ENCODE data around the gene SLC5A7.

The SLC5A7 gene

DNA sequence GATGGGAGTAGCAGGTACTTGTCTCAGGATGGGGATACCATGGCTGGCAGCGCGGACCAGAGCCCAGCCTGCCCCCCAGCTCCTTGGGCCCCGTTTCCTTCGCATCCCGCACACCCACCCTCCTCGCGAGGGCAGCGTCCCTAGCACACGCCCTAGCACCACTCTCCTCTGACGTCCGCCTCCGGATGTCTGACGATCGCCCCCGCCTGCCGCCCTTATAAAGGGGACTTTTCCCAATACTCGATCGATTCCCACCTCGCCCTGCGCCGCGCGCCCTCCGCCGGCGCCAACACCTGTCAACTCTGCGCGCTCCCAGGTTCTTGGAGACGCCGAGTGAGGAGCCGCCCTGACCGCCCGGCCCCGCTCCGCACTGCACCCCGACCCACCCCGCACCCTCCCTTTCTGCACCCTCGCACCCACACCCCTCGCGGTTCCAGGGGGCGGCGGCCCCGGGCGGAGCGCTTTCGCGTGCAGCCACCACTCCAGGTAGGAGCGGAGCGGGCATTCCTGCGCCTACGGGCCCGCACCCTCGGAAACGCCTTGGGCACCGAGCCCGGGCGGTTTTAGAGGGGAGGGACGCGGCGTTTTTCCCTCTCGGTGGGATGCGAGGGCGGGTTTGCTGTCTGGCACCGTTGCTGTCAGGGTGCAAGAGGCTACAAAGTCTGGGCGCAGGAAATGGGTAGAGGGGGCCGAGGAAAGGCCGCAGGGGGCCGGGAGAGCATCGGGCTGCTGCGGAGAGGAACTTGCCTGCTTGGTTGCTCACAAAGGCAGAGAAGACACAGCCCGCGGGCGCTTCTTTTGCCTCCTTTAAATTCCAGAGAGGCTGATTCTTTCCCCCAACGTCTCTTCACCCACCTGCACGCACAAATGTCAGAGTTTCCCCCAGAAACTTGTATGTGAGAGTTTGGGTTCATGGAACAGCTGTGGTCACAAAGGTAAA is at the start of gene SLC5A7:
Gene SLC5A7, plus strand, starts transcription at position 247 of the 940 bp plus-strand sequence. CDS start 1,632 bp downstream, outside the sequence.
- DNase-seq = no peak

- DNase-seq = no peak
Measured at GRCh38 chr2:107961395-107961794, 24.9 kb upstream of the SLC5A7 start.

GRCh38 chr2:107964185-107964584 is 22.1 kb upstream of the SLC5A7 start:
- no peak for DNase-seq

DNA sequence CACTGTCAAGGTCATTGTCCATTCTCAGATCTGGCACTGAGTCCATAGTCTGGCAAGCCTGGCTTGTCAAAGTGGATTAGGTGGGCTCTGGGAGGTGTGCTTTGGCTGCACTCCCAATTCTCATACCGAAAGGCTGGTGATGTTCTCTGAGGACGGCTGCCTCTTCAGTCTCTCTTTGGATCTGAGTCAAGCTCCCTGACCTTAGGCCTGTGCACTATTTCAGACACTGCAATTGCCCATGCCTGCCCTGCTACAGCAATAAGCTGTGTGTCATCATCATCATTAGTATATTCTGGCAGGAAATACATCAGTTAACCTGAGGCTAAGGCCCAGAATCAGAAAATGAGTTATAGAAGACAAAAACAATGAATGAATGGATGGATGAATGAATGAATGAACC is 1.6 kb upstream of the SLC5A7 start:
- DNase-seq = no peak

DNA sequence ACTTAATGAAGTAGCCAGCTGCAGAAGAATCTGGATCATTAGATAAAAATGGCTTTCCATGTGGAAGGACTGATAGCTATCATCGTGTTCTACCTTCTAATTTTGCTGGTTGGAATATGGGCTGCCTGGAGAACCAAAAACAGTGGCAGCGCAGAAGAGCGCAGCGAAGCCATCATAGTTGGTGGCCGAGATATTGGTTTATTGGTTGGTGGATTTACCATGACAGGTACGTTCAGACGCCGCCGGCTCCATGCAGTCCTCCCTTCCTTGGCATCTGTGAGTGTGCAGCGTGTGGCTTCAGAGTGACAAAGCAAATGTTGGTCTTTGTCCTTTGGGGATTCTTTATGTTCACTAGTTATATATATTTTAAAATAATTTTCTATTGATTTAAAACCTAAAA is 1.8 kb downstream of the SLC5A7 start:
- no peak for DNase-seq

DNA sequence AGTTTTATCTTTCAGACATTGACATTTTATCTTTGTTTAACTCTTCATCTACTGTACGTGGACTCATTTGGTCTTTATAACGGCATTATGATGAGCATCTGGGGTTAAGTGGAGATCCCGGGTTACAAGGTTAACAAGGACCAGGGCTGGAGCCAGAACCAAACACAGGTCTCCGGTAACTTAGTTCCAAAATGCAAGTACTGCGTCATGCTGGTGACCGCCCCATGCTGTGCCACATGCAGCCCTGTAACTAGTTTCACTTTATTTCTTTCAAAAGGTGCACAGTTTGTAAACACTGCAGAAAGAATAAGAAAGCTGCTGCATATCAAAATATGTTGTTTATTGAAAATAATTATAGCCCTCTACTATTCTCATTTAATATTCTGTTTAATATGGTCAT is 3.1 kb downstream of the SLC5A7 start:
- no peak for DNase-seq

DNA sequence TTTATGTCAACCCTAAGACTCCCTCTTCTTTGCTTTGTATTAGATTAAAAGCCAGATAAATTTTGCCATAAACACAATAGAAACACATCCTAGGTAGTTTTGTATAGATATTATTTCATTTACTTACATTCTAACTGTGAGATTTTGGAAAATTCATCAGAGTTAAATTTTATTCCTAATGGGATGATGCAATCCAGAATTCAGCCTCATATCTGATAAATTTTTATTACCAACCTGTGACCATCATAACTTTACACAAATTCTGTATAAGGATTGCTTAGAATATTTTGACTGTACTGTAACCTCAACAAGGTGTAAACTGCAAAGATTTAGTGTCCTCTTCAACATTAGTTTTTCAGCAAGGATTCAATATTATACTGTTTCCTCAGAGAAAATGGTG is 4.4 kb downstream of the SLC5A7 start:
- DNase-seq = no peak

GRCh38 chr2:107992069-107992468 is 5.7 kb downstream of the SLC5A7 start:
- DNase-seq = no peak

- DNase-seq = no peak
Measured at GRCh38 chr2:107999158-107999557, 12.8 kb downstream of the SLC5A7 start.

DNA sequence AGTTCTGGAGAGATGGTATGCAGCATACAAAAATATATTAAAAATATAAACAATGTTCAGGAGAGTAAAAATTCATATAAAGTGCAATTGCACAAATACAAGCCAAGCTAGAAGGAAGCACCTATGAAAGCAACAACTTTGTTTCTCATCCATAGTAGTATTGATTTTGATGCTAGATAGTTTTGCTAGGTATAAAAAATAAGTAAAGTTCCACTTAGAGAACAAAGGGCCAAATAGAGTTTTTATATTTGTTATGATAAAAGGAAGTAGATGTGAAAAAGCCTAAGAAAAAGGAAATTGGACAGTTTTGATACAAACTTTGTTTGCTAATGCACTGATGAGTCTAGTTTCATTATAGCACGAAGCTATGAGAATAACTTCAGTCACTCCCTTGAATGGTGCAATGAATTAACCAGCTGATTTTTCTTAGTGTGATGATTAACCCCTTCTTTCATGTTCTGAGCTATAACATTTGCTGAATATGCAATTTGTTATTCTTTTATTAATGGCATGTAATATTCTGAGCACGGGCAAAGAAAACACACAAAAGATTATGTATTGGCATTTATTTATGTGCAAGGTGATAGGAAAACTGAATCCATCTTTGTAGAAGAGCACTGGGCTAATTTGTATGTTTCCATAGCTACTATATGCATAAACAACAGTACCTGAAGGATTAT is 24.7 kb downstream of the SLC5A7 start:
- no peak for DNase-seq

DNA sequence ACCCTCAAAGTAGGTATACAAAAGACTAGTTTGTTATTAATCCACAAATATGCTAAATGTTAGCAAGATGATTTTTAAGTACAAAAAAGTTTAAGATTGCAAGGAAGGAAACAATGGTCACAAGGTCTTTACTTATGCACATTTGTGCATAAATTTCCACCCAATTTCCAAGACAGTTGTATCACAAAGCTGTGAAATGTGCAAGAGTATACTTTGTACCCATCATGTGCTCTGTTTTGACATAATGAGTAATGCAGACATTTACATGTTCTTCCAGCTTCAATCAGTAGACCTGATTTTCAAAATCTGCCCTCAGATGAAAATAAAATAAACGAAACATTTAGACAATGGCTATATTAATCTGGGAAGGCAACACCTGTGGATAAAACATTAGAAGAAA is 27.0 kb downstream of the SLC5A7 start:
- no peak for DNase-seq

GRCh38 chr2:108022628-108023027 is 36.3 kb downstream of the SLC5A7 start:
- no peak for DNase-seq

DNA sequence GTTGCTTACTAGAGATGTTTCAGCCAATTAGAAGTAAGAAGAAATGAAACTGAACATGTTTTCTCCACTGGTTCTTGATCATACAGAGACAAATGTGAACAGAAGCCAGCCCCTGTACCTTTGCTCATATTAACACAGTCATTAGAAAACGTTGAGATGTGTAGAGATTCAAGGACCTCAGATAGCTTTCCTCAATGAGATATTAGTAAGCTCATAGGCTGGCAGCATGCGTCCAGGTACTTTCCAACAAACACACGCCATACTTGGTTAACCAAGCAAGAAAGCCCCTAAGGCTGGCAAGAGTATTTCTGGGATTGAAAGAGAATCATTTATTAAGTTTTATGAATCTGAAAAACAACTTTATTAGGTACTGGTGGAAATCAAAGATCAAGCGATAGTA is 37.5 kb downstream of the SLC5A7 start:
- no peak for DNase-seq

- DNase-seq = no peak
Measured at GRCh38 chr2:108026092-108026794, 39.9 kb downstream of the SLC5A7 start.

GRCh38 chr2:108029496-108029895 is 43.2 kb downstream of the SLC5A7 start:
- no peak for DNase-seq

- DNase-seq = no peak
Measured at GRCh38 chr2:108029912-108030311, 43.6 kb downstream of the SLC5A7 start.

DNA sequence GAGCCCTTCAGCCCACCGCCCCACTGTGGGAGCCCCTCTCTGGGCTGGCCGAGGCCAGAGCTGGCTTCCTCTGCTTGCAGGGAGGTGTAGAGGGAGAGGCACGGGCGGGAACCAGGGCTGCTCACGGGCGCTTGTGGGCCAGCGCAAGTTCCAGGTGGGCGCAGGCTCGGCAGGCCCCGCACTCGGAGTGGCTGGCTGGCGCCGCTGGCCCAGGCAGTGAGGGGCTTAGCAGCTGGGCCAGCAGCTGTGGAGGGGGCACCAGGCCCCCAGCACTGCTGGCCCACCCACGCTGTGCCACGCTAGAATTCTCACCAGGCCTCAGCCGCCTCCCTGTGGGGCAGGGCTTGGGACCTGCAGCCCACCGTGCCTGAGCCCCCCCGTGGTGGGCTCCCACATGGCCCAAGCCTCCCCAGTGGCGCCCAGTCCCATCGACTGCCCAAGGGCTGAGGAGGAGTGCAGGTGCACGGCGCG is 45.2 kb downstream of the SLC5A7 start:
- DNase-seq = no peak

- DNase-seq = no peak
Measured at GRCh38 chr2:108034843-108035242, 48.5 kb downstream of the SLC5A7 start.

- DNase-seq = no peak
Measured at GRCh38 chr2:108048752-108049151, 62.4 kb downstream of the SLC5A7 start.

DNA sequence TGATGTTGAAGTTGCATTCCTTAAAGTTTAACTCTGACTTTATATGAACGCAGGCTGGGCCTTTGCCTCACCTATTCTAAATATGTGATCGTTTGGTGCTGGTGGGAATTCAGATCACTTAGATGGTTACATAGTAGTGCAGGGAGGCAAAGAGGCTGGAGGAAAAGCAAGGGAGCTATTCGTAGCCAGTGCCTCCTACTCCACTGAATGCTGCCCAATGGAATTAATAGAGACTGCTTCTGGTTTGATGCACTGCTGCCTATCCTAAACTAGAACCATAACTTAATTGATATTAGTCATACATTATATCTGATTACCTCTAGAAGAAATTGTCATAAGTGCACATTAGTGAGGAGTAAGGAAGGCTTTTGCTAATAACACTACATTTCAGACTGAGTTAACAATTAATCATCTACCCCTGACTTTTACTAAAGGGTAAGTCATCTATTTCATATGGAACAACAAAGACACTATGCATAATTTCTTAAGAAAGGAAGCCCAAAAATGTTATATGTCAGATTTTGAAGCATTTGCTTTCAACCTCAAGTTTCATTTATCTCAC is 72.3 kb downstream of the SLC5A7 start:
- DNase-seq = no peak

DNA sequence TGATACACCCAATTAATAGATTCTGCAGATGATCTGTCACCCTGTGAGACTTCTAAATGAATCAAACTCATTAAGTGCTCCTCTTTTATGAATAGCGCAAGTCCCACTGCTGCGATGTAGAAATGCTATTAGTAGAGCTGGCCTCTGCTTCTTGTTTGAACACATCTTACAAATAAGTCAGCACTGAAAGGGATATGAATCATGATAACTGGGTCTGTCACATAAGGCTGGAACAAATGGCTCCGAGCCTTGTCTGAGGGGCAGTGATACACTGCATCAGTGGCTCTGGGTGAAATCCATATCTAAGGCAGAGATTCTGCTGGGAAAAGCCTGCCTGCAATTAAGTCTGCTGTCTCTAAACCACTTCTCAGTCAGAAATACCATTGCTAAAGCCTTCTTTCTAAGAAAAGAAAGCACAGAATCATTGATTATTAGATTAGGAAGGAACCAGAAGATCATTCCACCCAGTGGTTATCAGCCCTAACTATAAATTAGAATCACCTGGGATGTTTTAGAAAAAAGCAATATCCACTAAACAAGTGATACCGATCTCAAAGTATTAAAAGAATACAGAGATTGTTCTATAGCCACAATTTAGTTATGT is 75.2 kb downstream of the SLC5A7 start:
- DNase-seq = no peak
